ENCODE measurements around the gene DNAH14. TPM values are rescaled to one million over a fixed set of nuclear protein-coding genes. Genes with fewer than 3 reads are reported as not detected.
"Not testable (repeated sequence)": the region's sequence is repeated elsewhere in the genome, so short reads cannot be mapped to it uniquely, and the experiment has no call there.

Gene DNAH14
- total and polyA plus RNA-seq, 2 of the 13 experiments (the other 11 are each of a cell fraction or from before 2014, with no cell fraction given), result 4.5 to 27.5 TPM

- H3K4me3 ChIP-seq (replicated peaks in 1 of 3; ENCODE audit: insufficient read depth in 1 of 3, low read depth in 2 of 3, low read length in 3 of 3); H4K20me1 ChIP-seq (ENCODE audit: insufficient read depth, low read length); POLR2A ChIA-PET; H3K9me3 ChIP-seq (ENCODE audit: low read length); H3K4me2 ChIP-seq (ENCODE audit: low read depth, low read length); H3K9ac ChIP-seq (ENCODE audit: insufficient read depth, low read depth, low read length); CTCF ChIA-PET (ENCODE audit: low intra/inter-chr PET ratio, low total read pairs); H3K27ac ChIP-seq (ENCODE audit: extremely low read length, insufficient read depth, low read length); FAIRE-seq; H3K36me3 ChIP-seq (replicated peaks in 1 of 2; ENCODE audit: control insufficient read depth in 1 of 2, insufficient read depth in 2 of 2, low read length in 2 of 2); H2AFZ ChIP-seq (ENCODE audit: low read length); DNase-seq (ENCODE audit: low spot score); H3K27me3 ChIP-seq (ENCODE audit: control insufficient read depth in 1 of 2, insufficient read depth in 2 of 2, low read length in 2 of 2); ATAC-seq; H3K4me1 ChIP-seq (ENCODE audit: insufficient read depth, low read length); BruUV-seq (replicated peaks): not testable (repeated sequence)
- TF ChIP-seq ZMYM3 (CRISPR knock-in tag; IDR thresholded peaks at IDR 0.05), result peak; percentile 43; the same call in 1 of the 2 replicates
- in situ Hi-C loops (cut with HindIII; ENCODE audit: extremely low pct_ligation_motif_present, low pct_unique_long_range_greater_than_20kb) (loop anchor here (10.0 kb wide), 2 partner anchors 283 to 413 kb away; no protein-coding TSS in a partner anchor), intact Hi-C loops (cut with micrococcal nuclease; ENCODE audit: unreplicated experiment) (loop anchor here (2.0 to 5.0 kb wide), 2 partner anchors 19 to 810 kb away; no protein-coding TSS in a partner anchor)
- peaks cover 11% of the 10 kb centered on the region for H3K79me2 ChIP-seq (ENCODE audit: insufficient read depth, low read length)
- WGBS (ENCODE audit: low lambda C conversion rate), result 69% methylated on average over 3 of the region's 3 CpGs
These were observed 1.8 kb upstream of the DNAH14 start for GRCh38 chr1:224927631-224928030.

GRCh38 chr1:224928906-224929305 is 569 bp upstream of the DNAH14 start:
- DNase-seq (ENCODE audit: low spot score), result no peak
- no peaks in the 10 kb centered on the region for H3K36me3 ChIP-seq (replicated peaks in 1 of 2; ENCODE audit: control insufficient read depth in 1 of 2, insufficient read depth in 2 of 2, low read length in 2 of 2)
- no TSS peak for BruUV-seq (replicated peaks)
- H3K9ac ChIP-seq (ENCODE audit: insufficient read depth, low read depth, low read length), result no peak overlapping the region
- no peaks in the 10 kb centered on the region for H3K27me3 ChIP-seq (ENCODE audit: control insufficient read depth in 1 of 2, insufficient read depth in 2 of 2, low read length in 2 of 2)
- peak overlapping the region; percentile 80 for H3K4me2 ChIP-seq (ENCODE audit: low read depth, low read length)
- 0 out of 2 replicates have a peak, but pooled peaks cover 4% of the 10 kb centered on the region for H3K4me1 ChIP-seq (ENCODE audit: insufficient read depth, low read length)
- FAIRE-seq, result no peak
- peaks cover 14% of the 10 kb centered on the region for H3K79me2 ChIP-seq (ENCODE audit: insufficient read depth, low read length)
- POLR2A ChIA-PET, result no interaction called here
- no peak for ATAC-seq
- in situ Hi-C loops (cut with HindIII; ENCODE audit: extremely low pct_ligation_motif_present, low pct_unique_long_range_greater_than_20kb) (loop anchor here (10.0 kb wide), 2 partner anchors 284 to 414 kb away; no protein-coding TSS in a partner anchor), intact Hi-C loops (cut with micrococcal nuclease; ENCODE audit: unreplicated experiment) (loop anchor here (2.0 to 5.0 kb wide), 2 partner anchors 18 to 812 kb away; no protein-coding TSS in a partner anchor)
- H3K9me3 ChIP-seq (ENCODE audit: low read length), result peaks cover 20% of the 10 kb centered on the region
- peak overlapping the region; percentile 20 for H2AFZ ChIP-seq (ENCODE audit: low read length)
- CTCF ChIA-PET (ENCODE audit: low intra/inter-chr PET ratio, low total read pairs), result no interaction called here
- H3K4me3 ChIP-seq (replicated peaks in 1 of 3; ENCODE audit: insufficient read depth in 1 of 3, low read depth in 2 of 3, low read length in 3 of 3), result peak overlapping the region in 2 of 3 experiments; percentile 75 to 78; a peak in 3 of 6 replicates
- 64% methylated on average over 4 of the region's 4 CpGs for WGBS (ENCODE audit: low lambda C conversion rate)
- no peaks in the 10 kb centered on the region for H4K20me1 ChIP-seq (ENCODE audit: insufficient read depth, low read length)
- TF ChIP-seq ELK4 (CRISPR knock-in tag; IDR thresholded peaks at IDR 0.05; ENCODE audit: borderline replicate concordance) (no peak), SNAI1 (CRISPR knock-in tag; IDR thresholded peaks at IDR 0.05; ENCODE audit: borderline replicate concordance) (0 out of 2 replicates have a peak, but pooled peaks have one; percentile 8)
- no peak overlapping the region for H3K27ac ChIP-seq (ENCODE audit: extremely low read length, insufficient read depth, low read length)
